Neural cell (in vitro differentiated cells): ENCODE data around the gene ZNF474.

Experiments
- CTCF ChIP-seq: fragments of 450-650 bp; IDR thresholded peaks from 2 replicates; pipeline ENCODE4 v1.5.1; 2014; ENCODE audit warnings: antibody characterized with exemption, mild to moderate bottlenecking, moderate library complexity; ENCODE audit not compliant: poor library complexity, severe bottlenecking
- EZH2 ChIP-seq: fragments of 200-600, 300-800 bp; shearing (Covaris generic), sonication (generic); IDR thresholded peaks from 2 replicates; pipeline ENCODE4 v1.6.1; 2014; ENCODE audit warnings: antibody characterized with exemption, low read length, borderline replicate concordance, mild to moderate bottlenecking; ENCODE audit not compliant: insufficient read depth, poor library complexity, severe bottlenecking
- TAF1 ChIP-seq: IDR thresholded peaks from 2 replicates; pipeline ENCODE4 v1.6.1; 2012; ENCODE audit warnings: low read depth

- TF ChIP-seq CTCF (no peak), EZH2 (no peak), TAF1 (no peak)
Measured at GRCh38 chr5:122200865-122201264, 71.5 kb downstream of the ZNF474 start.
